K562 (cell line): ENCODE measurements around the gene HOXC10. TPM values are rescaled to one million over a fixed set of nuclear protein-coding genes. Genes with fewer than 3 reads are reported as not detected.

Experiments used
- BCOR ChIP-seq: fragments of 450-650 bp; IDR thresholded peaks from 2 replicates; pipeline ENCODE4 v1.6.1; 2016
- FOS ChIP-seq: IDR thresholded peaks from 3 replicates; pipeline ENCODE4 v1.6.1; 2011; ENCODE audit not compliant: insufficient read length; ENCODE audit errors: extremely low read depth
- FOXK2 ChIP-seq, 2 experiments: fragments of 450-650 bp; IDR thresholded peaks in 1 of 2; conservative IDR thresholded peaks in 1 of 2; 2 replicates each; pipeline ENCODE4 v1.6.1; 2016; ENCODE audit warnings: low read depth in 2 of 2, mild to moderate bottlenecking in 1 of 2
- GMEB1 ChIP-seq: fragments of 250-450 bp; sonication (Bioruptor Pico); IDR thresholded peaks from 2 replicates; pipeline ENCODE4 v1.4.0; 2020; ENCODE audit warnings: mild to moderate bottlenecking
- ILK ChIP-seq: fragments of 450-650 bp; IDR thresholded peaks from 2 replicates; pipeline ENCODE4 v1.6.1; 2016; ENCODE audit warnings: missing genetic modification characterization, low read depth, mild to moderate bottlenecking, missing compliant biosample characterization, moderate library complexity, borderline replicate concordance
- POLR2A ChIP-seq: fragments of 450-650 bp; conservative IDR thresholded peaks from 2 replicates; pipeline ENCODE4 v1.6.1; 2016
- POLR2AphosphoS5 ChIP-seq: IDR thresholded peaks from 2 replicates; pipeline ENCODE4 v1.6.1; 2011; ENCODE audit warnings: mild to moderate bottlenecking, low read depth, low read length, moderate library complexity; ENCODE audit not compliant: control insufficient read depth, insufficient read depth
- SFPQ ChIP-seq: fragments of 200-400 bp; formaldehyde crosslinking; IDR thresholded peaks from 2 replicates; pipeline ENCODE4 v1.6.1; 2017; ENCODE audit warnings: mild to moderate bottlenecking, low read depth, low read length, moderate library complexity
- TFAP4 ChIP-seq: sonication (generic); formaldehyde crosslinking; IDR thresholded peaks from 2 replicates; pipeline ENCODE4 v1.8.0; 2022; ENCODE audit warnings: missing genetic modification reagents, mild to moderate bottlenecking, moderate library complexity, borderline replicate concordance
- ZFX ChIP-seq: sonication (generic); formaldehyde crosslinking; IDR thresholded peaks from 2 replicates; pipeline ENCODE4 v1.8.0; 2022; ENCODE audit warnings: mild to moderate bottlenecking, missing genetic modification reagents, moderate library complexity
- ZNF75A ChIP-seq: fragments of 450-650 bp; formaldehyde crosslinking; IDR thresholded peaks from 2 replicates; pipeline ENCODE4 v1.4.0; 2020; ENCODE audit warnings: mild to moderate bottlenecking
- ZNF766 ChIP-seq: fragments of 200-800 bp; sonication (Bioruptor generic); conservative IDR thresholded peaks from 2 replicates; pipeline ENCODE4 v1.6.1; 2016; ENCODE audit warnings: missing genetic modification characterization, missing compliant biosample characterization
- polyA plus RNA-seq, 8 experiments: library from polyadenylated mRNA; depleted of rRNA in 4 of 8; stranded (reverse) in 5 of 8; unstranded in 3 of 8; fragments of >200 nt; fragmentation: Nextera tagmentation in 2 of 8; fragmentation: Illumina TruSeq in 1 of 8; extraction: Ambion mirVana in 2 of 8; extraction: Trizol in 1 of 8; gene quantifications; 2 replicates each; pipeline versions ENCODE4 v1.2.1 to v1.2.3, GENCODE V29; 2011 to 2014; ENCODE audit warnings: inconsistent platforms in 1 of 8, missing spikeins in 1 of 8
- total RNA-seq, 7 experiments: library from RNA; depleted of rRNA in 6 of 7; stranded (reverse); fragments of >200 nt in 6 of 7; fragmentation: Illumina TruSeq in 2 of 7; extraction: Trizol in 2 of 7; gene quantifications; 2 replicates each; pipeline versions ENCODE4 v1.2.1 to v1.2.3, GENCODE V29; 2011 to 2021; ENCODE audit warnings: low replicate concordance in 1 of 7
- TF ChIP-seq, protein P1 (sequence below): fragments of 450-650 bp; formaldehyde crosslinking; IDR thresholded peaks from 2 replicates; pipeline ENCODE4 v1.4.0; 2020; ENCODE audit warnings: mild to moderate bottlenecking, mixed read lengths
- TF ChIP-seq, protein P2 (sequence below): fragments of 200-800 bp; sonication (Bioruptor generic); IDR thresholded peaks from 2 replicates; pipeline ENCODE4 v1.6.1; 2017; ENCODE audit warnings: missing genetic modification characterization, missing compliant biosample characterization
- TF ChIP-seq, protein P3 (sequence below): sonication (generic); formaldehyde crosslinking; IDR thresholded peaks from 2 replicates; pipeline ENCODE4 v1.8.1; 2023; ENCODE audit warnings: mild to moderate bottlenecking, missing genetic modification reagents, moderate library complexity

The HOXC10 gene
- total and polyA plus RNA-seq, 9 of the 15 experiments (the other 6 are each of a cell fraction or from before 2014, with no cell fraction given) = 0.13 to 0.77 (median 0.35) TPM; not detected in 2

GRCh38 chr12:54010972-54011664 lies 26.2 kb downstream of the HOXC10 start (continued):
- TF ChIP-seq, protein P1, sequence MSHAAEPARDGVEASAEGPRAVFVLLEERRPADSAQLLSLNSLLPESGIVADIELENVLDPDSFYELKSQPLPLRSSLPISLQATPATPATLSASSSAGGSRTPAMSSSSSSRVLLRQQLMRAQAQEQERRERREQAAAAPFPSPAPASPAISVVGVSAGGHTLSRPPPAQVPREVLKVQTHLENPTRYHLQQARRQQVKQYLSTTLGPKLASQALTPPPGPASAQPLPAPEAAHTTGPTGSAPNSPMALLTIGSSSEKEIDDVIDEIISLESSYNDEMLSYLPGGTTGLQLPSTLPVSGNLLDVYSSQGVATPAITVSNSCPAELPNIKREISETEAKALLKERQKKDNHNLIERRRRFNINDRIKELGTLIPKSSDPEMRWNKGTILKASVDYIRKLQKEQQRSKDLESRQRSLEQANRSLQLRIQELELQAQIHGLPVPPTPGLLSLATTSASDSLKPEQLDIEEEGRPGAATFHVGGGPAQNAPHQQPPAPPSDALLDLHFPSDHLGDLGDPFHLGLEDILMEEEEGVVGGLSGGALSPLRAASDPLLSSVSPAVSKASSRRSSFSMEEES (CRISPR knock-in tag) = no peak
- 0 out of 2 replicates have a peak, but pooled peaks have one; percentile 21 for TF ChIP-seq ZFX (CRISPR knock-in tag)
- TF ChIP-seq GMEB1 = no peak
- no peak for TF ChIP-seq ZNF75A (CRISPR knock-in tag)
- no peak for TF ChIP-seq SFPQ
- TF ChIP-seq BCOR = no peak
- TF ChIP-seq POLR2AphosphoS5 = no peak
- no peak for TF ChIP-seq ILK (tag)
- peak; percentile 39; the same call in 1 of the 2 replicates for TF ChIP-seq POLR2A
- TF ChIP-seq TFAP4 = no peak
- peak in 1 of 2 experiments; percentile 12; a peak in 1 of 4 replicates for TF ChIP-seq FOXK2 (conservative IDR thresholded peaks at IDR 0.05 in 1 of 2, IDR thresholded peaks at IDR 0.05 in 1 of 2; ENCODE audit: low read depth in 2 of 2)
- TF ChIP-seq ZNF766 (CRISPR knock-in tag) = no peak
- TF ChIP-seq FOS = no peak
- TF ChIP-seq, protein P2, sequence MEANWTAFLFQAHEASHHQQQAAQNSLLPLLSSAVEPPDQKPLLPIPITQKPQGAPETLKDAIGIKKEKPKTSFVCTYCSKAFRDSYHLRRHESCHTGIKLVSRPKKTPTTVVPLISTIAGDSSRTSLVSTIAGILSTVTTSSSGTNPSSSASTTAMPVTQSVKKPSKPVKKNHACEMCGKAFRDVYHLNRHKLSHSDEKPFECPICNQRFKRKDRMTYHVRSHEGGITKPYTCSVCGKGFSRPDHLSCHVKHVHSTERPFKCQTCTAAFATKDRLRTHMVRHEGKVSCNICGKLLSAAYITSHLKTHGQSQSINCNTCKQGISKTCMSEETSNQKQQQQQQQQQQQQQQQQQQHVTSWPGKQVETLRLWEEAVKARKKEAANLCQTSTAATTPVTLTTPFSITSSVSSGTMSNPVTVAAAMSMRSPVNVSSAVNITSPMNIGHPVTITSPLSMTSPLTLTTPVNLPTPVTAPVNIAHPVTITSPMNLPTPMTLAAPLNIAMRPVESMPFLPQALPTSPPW (CRISPR knock-in tag) = peak; percentile 34; the same call in 1 of the 2 replicates
- TF ChIP-seq, protein P3, sequence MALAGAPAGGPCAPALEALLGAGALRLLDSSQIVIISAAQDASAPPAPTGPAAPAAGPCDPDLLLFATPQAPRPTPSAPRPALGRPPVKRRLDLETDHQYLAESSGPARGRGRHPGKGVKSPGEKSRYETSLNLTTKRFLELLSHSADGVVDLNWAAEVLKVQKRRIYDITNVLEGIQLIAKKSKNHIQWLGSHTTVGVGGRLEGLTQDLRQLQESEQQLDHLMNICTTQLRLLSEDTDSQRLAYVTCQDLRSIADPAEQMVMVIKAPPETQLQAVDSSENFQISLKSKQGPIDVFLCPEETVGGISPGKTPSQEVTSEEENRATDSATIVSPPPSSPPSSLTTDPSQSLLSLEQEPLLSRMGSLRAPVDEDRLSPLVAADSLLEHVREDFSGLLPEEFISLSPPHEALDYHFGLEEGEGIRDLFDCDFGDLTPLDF = no peak
